GM23248 (cell line): ENCODE results near the gene TTC23. TPM values are rescaled to one million over a fixed set of nuclear protein-coding genes. Genes with fewer than 3 reads are reported as not detected.
A peak's percentile ranks its signal among the peaks of the same experiment; 100 is the strongest.

Source experiments
- DNase-seq: peaks from one replicate; pipeline ENCODE4 v3.0.0-alpha.2; 2015
- H2AFZ ChIP-seq: fragments of 200-600 bp; sonication (generic); 2 replicates; pipeline ENCODE4 v1.6.1; 2016; ENCODE audit warnings: antibody characterized with exemption
- H3F3A ChIP-seq: fragments of 200-600 bp; sonication (generic); 2 replicates; pipeline ENCODE4 v1.6.1; 2016; ENCODE audit warnings: mild to moderate bottlenecking, antibody characterized with exemption, mixed run types; ENCODE audit not compliant: insufficient read depth
- H3K27ac ChIP-seq: fragments of 200-600 bp; sonication (generic); 2 replicates; pipeline ENCODE4 v1.5.1; 2016; ENCODE audit warnings: mild to moderate bottlenecking
- H3K27me3 ChIP-seq: fragments of 200-600 bp; sonication (generic); replicated peaks from 2 replicates; pipeline ENCODE4 v1.6.1; 2016; ENCODE audit warnings: mild to moderate bottlenecking; ENCODE audit not compliant: insufficient read depth
- H3K36me3 ChIP-seq: fragments of 200-600 bp; sonication (generic); 2 replicates; pipeline ENCODE4 v1.6.1; 2016; ENCODE audit warnings: low read depth, mild to moderate bottlenecking
- H3K4me1 ChIP-seq: fragments of 200-600 bp; sonication (generic); 2 replicates; pipeline ENCODE4 v1.6.1; 2016; ENCODE audit warnings: mild to moderate bottlenecking; ENCODE audit not compliant: insufficient read depth
- H3K4me2 ChIP-seq: fragments of 200-600 bp; sonication (generic); one replicate; pipeline ENCODE4 v1.6.1; 2016; ENCODE audit warnings: mild to moderate bottlenecking; ENCODE audit not compliant: unreplicated experiment
- H3K4me3 ChIP-seq: fragments of 200-600 bp; sonication (generic); 2 replicates; pipeline ENCODE4 v1.5.1; 2016; ENCODE audit warnings: mild to moderate bottlenecking
- H3K79me2 ChIP-seq: fragments of 200-600 bp; sonication (generic); 2 replicates; pipeline ENCODE4 v1.6.1; 2016; ENCODE audit warnings: mild to moderate bottlenecking; ENCODE audit not compliant: insufficient read depth
- H3K9ac ChIP-seq: fragments of 200-600 bp; sonication (generic); 2 replicates; pipeline ENCODE4 v1.6.1; 2016; ENCODE audit warnings: mild to moderate bottlenecking
- H3K9me2 ChIP-seq: fragments of 200-600 bp; sonication (generic); 2 replicates; pipeline ENCODE4 v1.6.1; 2016; ENCODE audit warnings: mixed run types, mild to moderate bottlenecking, moderate library complexity; ENCODE audit not compliant: insufficient read depth
- H3K9me3 ChIP-seq: fragments of 200-600 bp; sonication (generic); one replicate; pipeline ENCODE4 v1.6.1; 2017; ENCODE audit warnings: low read depth
- H4K20me1 ChIP-seq: fragments of 200-600 bp; sonication (generic); 2 replicates; pipeline ENCODE4 v1.6.0; 2016; ENCODE audit not compliant: insufficient read depth
- EZH2 ChIP-seq: fragments of 200-600 bp; sonication (generic); IDR thresholded peaks from 2 replicates; pipeline ENCODE4 v1.6.1; 2018; ENCODE audit warnings: antibody characterized with exemption, mild to moderate bottlenecking; ENCODE audit not compliant: insufficient read depth, poor library complexity, severe bottlenecking
- EZH2phosphoT487 ChIP-seq: fragments of 200-600 bp; sonication (generic); IDR thresholded peaks from 2 replicates; pipeline ENCODE4 v1.6.1; 2018; ENCODE audit warnings: antibody characterized with exemption, moderate library complexity, mild to moderate bottlenecking, low read depth; ENCODE audit not compliant: insufficient read depth
- WGBS, 2 experiments: methylation state at CpG; one replicate each; pipeline ENCODE4 v1.1.6; 2015 to 2017; ENCODE audit warnings: low lambda C conversion rate in 2 of 2, low coverage in 1 of 2; ENCODE audit errors: missing lambda C conversion rate in 2 of 2; 5-methylcytosine and 5-hydroxymethylcytosine counted together
- in situ Hi-C: fragments of 300-500 bp; cut with MboI; formaldehyde crosslinking; loops from 2 replicates; pipeline ENCODE4 v1.15.0; 2020
- polyA plus RNA-seq: library from polyadenylated mRNA; unstranded; fragments of >200 nt; fragmentation: Nextera tagmentation; extraction: Ambion mirVana; gene quantifications from 2 replicates; pipeline ENCODE4 v1.2.1, GENCODE V29; 2016
- total RNA-seq: library from RNA; depleted of rRNA; stranded (reverse); fragments of >200 nt; shearing (Covaris generic); gene quantifications from 2 replicates; pipeline ENCODE4 v1.2.3, GENCODE V29; 2014

TTC23 gene
- total and polyA plus RNA-seq, 2 experiments from 2014 or later: 10.8 to 18.6 TPM

DNA sequence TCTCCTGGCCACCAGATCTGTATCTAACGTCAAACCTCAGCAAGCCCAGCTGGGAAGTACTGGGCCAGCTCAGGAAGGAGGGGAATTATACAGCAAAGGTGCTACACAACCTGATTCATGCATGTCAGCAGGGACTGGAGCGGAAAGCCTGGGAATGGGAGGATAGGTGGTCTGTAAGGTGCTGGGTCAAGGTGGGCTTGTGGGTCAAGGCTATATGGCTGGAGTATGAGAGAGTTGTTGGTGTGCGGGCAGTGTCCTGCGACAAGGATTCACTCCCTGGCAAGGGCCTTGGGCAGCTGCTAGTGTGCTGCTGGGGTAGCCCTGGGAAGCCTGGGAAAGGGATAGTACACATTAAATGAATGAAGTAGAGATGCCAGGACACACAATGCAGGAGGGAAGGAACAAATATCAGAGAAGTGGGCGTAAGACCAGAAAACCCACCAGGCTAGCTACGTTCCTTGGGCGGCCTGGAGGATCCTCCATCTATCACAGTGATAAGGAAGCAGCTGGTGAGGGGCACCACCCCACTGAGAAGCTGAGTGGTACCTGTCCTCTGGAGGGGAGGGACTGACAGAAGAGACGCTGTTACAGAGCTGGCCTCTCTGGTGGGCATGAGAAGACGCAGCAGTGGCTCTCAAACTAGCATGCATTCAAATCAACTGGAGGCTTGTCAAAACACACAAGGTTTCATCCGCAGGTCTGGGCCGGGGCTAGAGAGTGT, 153.0 kb downstream of the TTC23 start:
- H3K36me3 ChIP-seq: no peaks in the 10 kb centered on the region
- in situ Hi-C loops: no loop called here
- H3K27me3 ChIP-seq: no peaks in the 10 kb centered on the region; the same call in none of the 2 replicates
- no peak overlapping the region for H2AFZ ChIP-seq
- H3K9me3 ChIP-seq: no peaks in the 10 kb centered on the region
- no peaks in the 10 kb centered on the region for H4K20me1 ChIP-seq
- no peaks in the 10 kb centered on the region for H3K79me2 ChIP-seq
- no peak overlapping the region for H3K9ac ChIP-seq
- no peak overlapping the region for H3K27ac ChIP-seq
- no peak overlapping the region for H3K4me3 ChIP-seq
- DNase-seq: no peak
- no peak for TF ChIP-seq EZH2phosphoT487
- TF ChIP-seq EZH2: no peak
- no peaks in the 10 kb centered on the region for H3K9me2 ChIP-seq
- H3K4me2 ChIP-seq: no peak overlapping the region
- WGBS, 2 experiments: 82 to 85% methylated on average over 11 of the region's 11 CpGs
- no peaks in the 10 kb centered on the region for H3F3A ChIP-seq
- 0 out of 2 replicates have a peak, but pooled peaks cover 4% of the 10 kb centered on the region for H3K4me1 ChIP-seq

DNA sequence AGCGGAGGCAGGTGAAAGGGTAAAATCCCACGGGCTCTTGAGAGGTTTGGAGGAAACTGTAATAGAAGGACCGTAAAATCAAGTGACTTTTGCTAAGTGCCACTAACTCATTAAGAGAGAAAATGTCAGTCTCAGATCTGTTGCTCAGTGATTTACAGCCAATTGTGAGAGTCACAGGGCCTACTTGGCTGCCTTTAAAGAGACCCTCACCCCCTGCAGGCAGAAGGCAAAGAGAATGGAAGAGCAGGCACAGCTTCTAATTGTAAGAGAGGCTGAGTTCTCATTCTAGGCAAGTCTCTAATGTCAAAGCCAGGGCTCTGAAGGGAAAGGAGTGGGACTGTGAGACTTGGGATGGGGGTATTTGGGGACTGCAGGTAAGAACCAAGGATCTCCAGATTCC, 153.8 kb downstream of the TTC23 start:
- no peaks in the 10 kb centered on the region; the same call in none of the 2 replicates for H3K27me3 ChIP-seq
- no peaks in the 10 kb centered on the region for H3K79me2 ChIP-seq
- H3K4me1 ChIP-seq: no peaks in the 10 kb centered on the region
- DNase-seq: no peak
- no peaks in the 10 kb centered on the region for H3K36me3 ChIP-seq
- no peak for TF ChIP-seq EZH2phosphoT487
- no peak for TF ChIP-seq EZH2
- H3K27ac ChIP-seq: no peak overlapping the region
- 61 to 62% methylated on average over 3 of the region's 3 CpGs for WGBS, 2 experiments
- in situ Hi-C loops: no loop called here
- H4K20me1 ChIP-seq: no peaks in the 10 kb centered on the region
- no peak overlapping the region for H3K4me3 ChIP-seq
- no peaks in the 10 kb centered on the region for H3K9me2 ChIP-seq
- no peak overlapping the region for H2AFZ ChIP-seq
- H3F3A ChIP-seq: no peaks in the 10 kb centered on the region
- no peaks in the 10 kb centered on the region for H3K9me3 ChIP-seq
- H3K9ac ChIP-seq: no peak overlapping the region
- no peak overlapping the region for H3K4me2 ChIP-seq

DNA sequence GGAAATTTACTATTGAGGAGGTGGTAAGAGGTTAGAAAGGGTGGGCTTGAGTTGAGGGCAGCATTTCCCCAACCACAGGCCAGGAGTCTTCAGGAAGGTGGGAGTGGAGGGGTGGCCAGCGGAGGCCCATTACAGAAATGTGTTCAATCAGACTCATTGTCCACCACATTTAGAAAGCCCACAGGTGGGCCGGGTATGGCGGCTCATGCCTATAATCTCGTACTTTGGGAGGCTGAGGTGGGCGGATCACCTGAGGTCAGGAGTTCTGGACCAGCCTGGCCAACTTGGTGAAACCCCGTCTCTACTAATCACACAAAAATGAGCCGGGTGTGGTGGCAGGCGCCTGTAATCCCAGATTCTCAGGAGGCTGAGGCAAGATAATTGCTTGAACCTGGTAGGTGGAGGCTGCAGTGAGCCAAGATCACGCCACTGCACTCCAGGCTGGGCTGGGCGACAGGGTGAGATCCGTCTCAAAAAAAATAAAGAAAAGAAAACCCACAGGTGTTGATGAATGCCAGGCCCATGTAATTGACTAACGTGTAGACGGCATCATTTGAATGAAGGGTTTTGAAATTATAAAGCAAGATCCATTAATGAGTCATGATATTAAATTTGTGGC, 156.7 kb downstream of the TTC23 start:
- Histone ChIP-seq H2AFZ (no peak overlapping the region), H3K79me2 (no peaks in the 10 kb centered on the region), H3F3A (no peaks in the 10 kb centered on the region)

DNA sequence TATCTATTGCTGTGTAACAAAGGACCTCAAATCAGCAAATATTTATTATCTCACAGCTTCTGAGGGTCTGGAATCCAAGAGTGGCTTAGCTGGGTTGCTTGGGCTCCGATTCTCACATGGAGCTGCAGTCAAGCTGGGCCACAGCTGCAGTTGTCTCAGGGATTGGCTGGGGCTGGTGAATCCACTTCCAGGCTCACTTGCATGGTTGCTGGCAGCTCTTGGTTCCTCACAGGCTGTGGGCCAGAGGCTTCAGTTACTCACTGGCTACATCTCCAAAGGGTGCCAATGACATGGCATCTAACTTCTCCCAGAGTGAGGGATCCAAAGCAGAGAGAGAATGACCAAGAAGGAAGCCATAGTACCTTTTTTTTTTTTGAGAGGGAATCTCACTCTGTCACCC, 158.4 kb downstream of the TTC23 start:
- no peaks in the 10 kb centered on the region for H3K9me2 ChIP-seq
- 0 out of 2 replicates have a peak, but pooled peaks cover 3% of the 10 kb centered on the region for H3F3A ChIP-seq
- no peak overlapping the region for H3K4me3 ChIP-seq
- no peaks in the 10 kb centered on the region for H3K27me3 ChIP-seq
- no peaks in the 10 kb centered on the region for H3K9me3 ChIP-seq
- in situ Hi-C loops: no loop called here
- no peaks in the 10 kb centered on the region for H3K4me1 ChIP-seq
- no peak overlapping the region for H3K27ac ChIP-seq
- H3K9ac ChIP-seq: no peak overlapping the region
- WGBS, 2 experiments: 73 to 81% methylated on average over 1 of the region's 1 CpG
- peak; percentile 23 for DNase-seq
- H4K20me1 ChIP-seq: no peaks in the 10 kb centered on the region
- no peak overlapping the region for H2AFZ ChIP-seq
- TF ChIP-seq EZH2 (no peak), EZH2phosphoT487 (no peak)
- no peak overlapping the region for H3K4me2 ChIP-seq
- H3K36me3 ChIP-seq: no peaks in the 10 kb centered on the region
- no peaks in the 10 kb centered on the region for H3K79me2 ChIP-seq

More for the DNA sequence above, 156.7 kb downstream of the TTC23 start:
- Histone ChIP-seq H3K4me1 (no peaks in the 10 kb centered on the region), H3K4me3 (no peak overlapping the region), H3K27ac (no peak overlapping the region), H3K9ac (no peak overlapping the region), H3K4me2 (no peak overlapping the region), H3K36me3 (no peaks in the 10 kb centered on the region), H4K20me1 (no peaks in the 10 kb centered on the region), H3K9me3 (no peaks in the 10 kb centered on the region), H3K9me2 (no peaks in the 10 kb centered on the region), H3K27me3 (no peaks in the 10 kb centered on the region; the same call in 1 of the 2 replicates)
- DNase-seq: no peak
- no peak for TF ChIP-seq EZH2
- no peak for TF ChIP-seq EZH2phosphoT487
- WGBS, 2 experiments: 77 to 78% methylated on average over 13 of the region's 13 CpGs
- in situ Hi-C loops: no loop called here
